Type B pancreatic cell (in vitro differentiated cells): ENCODE measurements around the gene PORCN. TPM values are rescaled to one million over a fixed set of nuclear protein-coding genes. Genes with fewer than 3 reads are reported as not detected.

Experiments used
- DNase-seq: peaks from one replicate; pipeline ENCODE4 v3.0.0; 2021; ENCODE audit warnings: mixed read lengths; ENCODE audit not compliant: unreplicated experiment; ENCODE audit errors: extremely low spot score
- H3K27ac Mint-ChIP-seq: 2 replicates; pipeline ENCODE4 v1.8.0; 2021; ENCODE audit warnings: mild to moderate bottlenecking, mixed read lengths
- H3K27me3 Mint-ChIP-seq: 2 replicates; pipeline ENCODE4 v1.8.0; 2021; ENCODE audit warnings: mixed read lengths
- H3K36me3 Mint-ChIP-seq: 2 replicates; pipeline ENCODE4 v1.8.0; 2021; ENCODE audit warnings: mixed read lengths
- H3K4me1 Mint-ChIP-seq: one replicate; pipeline ENCODE4 v1.8.0; 2021; ENCODE audit warnings: mixed read lengths; ENCODE audit not compliant: unreplicated experiment
- H3K4me3 Mint-ChIP-seq: 2 replicates; pipeline ENCODE4 v1.8.0; 2021; ENCODE audit warnings: mild to moderate bottlenecking, mixed read lengths
- H3K9me3 Mint-ChIP-seq: 2 replicates; pipeline ENCODE4 v1.8.0; 2021; ENCODE audit warnings: mixed read lengths
- total RNA-seq: library from RNA; stranded (reverse); gene quantifications from 2 replicates; pipeline ENCODE4 v1.2.1, GENCODE V29; 2021; ENCODE audit warnings: low replicate concordance
- TF ChIP-seq, protein P1 (sequence below): fragments of 200-600 bp; sonication (generic); conservative IDR thresholded peaks from 2 replicates; pipeline ENCODE4 v1.5.0; 2021; ENCODE audit warnings: antibody characterized with exemption, mild to moderate bottlenecking

PORCN gene
- total RNA-seq, 1 donor from 2014 or later, result 10.0 TPM

DNA sequence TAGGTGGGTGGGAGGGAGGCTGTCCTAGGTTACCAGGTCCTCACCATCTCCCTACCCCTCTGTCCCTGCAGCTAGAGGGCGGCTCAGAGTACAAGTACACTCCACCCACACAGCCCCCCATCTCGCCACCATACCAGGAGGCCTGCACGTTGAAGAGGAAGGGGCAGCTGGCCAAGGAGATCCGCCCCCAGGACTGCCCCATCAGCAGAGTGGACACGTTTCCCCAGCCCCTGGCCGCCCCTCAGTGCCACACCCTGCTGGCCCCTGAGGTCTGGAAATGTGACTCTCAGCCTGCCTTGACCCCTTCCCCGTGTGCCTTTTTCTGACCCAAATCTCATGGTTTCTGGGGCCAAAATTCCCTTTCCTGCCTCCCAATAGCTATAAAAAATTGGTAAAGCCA lies 26.3 kb upstream of the PORCN start:
- TF ChIP-seq, protein P1, sequence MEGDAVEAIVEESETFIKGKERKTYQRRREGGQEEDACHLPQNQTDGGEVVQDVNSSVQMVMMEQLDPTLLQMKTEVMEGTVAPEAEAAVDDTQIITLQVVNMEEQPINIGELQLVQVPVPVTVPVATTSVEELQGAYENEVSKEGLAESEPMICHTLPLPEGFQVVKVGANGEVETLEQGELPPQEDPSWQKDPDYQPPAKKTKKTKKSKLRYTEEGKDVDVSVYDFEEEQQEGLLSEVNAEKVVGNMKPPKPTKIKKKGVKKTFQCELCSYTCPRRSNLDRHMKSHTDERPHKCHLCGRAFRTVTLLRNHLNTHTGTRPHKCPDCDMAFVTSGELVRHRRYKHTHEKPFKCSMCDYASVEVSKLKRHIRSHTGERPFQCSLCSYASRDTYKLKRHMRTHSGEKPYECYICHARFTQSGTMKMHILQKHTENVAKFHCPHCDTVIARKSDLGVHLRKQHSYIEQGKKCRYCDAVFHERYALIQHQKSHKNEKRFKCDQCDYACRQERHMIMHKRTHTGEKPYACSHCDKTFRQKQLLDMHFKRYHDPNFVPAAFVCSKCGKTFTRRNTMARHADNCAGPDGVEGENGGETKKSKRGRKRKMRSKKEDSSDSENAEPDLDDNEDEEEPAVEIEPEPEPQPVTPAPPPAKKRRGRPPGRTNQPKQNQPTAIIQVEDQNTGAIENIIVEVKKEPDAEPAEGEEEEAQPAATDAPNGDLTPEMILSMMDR, result no peak
- H3K9me3 Mint-ChIP-seq, result peaks cover under 1% of the 10 kb centered on the region

DNA sequence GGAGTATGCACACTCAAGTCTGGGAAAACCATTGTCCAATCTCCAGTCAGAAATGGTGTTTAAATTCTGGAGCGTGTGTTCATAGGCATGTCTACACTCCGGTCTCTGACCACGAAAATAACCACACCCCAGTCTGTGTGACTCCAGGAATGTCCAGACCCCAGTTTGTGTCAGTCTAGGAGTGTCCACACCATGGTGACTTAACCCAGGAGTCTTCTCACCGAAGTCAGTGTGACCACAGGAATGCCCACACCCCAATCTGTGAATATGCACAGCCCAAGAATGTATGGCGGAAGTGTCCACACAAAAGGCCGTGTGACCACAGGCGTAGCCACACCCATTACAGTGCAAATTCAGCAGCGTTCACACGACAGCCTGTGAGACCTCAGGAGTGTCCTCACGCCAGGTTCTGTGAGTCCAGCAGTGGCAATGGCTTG lies 21.4 kb upstream of the PORCN start:
- Mint-ChIP-seq H3K4me3 (peak overlapping the region; percentile 20), H3K36me3 (peaks cover 4% of the 10 kb centered on the region), H3K4me1 (no peaks in the 10 kb centered on the region), H3K9me3 (no peaks in the 10 kb centered on the region), H3K27ac (peak overlapping the region; percentile 87), H3K27me3 (no peaks in the 10 kb centered on the region)
- TF ChIP-seq, protein P1, result no peak
- DNase-seq, result no peak

More for the DNA sequence above, 26.3 kb upstream of the PORCN start:
- peaks cover 13% of the 10 kb centered on the region for H3K36me3 Mint-ChIP-seq
- H3K4me3 Mint-ChIP-seq, result no peak overlapping the region
- no peak overlapping the region for H3K27ac Mint-ChIP-seq
- peaks cover 2% of the 10 kb centered on the region for H3K4me1 Mint-ChIP-seq
- no peaks in the 10 kb centered on the region for H3K27me3 Mint-ChIP-seq
- DNase-seq, result no peak

DNA sequence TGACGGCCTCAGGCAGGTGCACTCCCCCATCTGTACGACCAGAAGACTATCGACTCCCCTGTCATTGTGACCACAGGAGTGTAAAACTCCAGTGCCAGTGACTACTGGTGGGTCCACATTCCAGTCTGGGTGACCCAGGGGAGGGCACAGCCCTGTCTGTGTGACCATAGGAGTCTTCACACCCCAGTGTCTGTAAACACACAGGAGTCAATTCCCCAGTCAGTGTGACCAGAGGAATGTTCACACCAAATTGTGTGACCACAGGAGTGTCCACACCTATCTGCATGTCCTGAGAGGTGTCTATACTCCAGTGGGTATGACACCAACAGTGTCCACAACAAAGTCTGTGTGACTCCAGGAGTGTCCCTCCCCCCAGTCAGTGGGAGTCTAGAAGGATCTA lies 20.8 kb upstream of the PORCN start:
- DNase-seq, result no peak
- TF ChIP-seq, protein P1, result no peak
- Mint-ChIP-seq H3K27me3 (no peaks in the 10 kb centered on the region), H3K27ac (no peak overlapping the region), H3K4me3 (no peak overlapping the region), H3K9me3 (no peaks in the 10 kb centered on the region), H3K36me3 (peaks cover 4% of the 10 kb centered on the region), H3K4me1 (no peaks in the 10 kb centered on the region)

DNA sequence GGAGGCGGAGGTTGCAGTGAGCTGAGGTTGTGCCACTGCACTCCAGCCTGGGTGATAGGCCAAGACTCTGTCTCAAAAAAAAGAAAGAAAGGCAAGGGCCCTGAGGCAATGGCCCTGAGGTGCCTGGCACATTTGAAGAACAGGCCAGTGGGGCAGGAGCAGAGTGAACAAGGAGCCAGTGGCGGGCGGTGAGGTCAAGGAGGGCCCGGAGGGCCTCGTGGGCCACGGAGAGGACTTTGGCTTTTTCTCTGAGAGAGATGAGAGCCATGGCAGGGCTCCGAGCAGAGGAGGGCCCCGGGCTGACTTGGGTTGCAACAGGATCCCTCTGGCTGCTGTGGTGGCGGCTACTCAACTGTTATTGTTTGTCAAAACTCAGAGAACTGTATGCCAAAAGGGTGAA lies 19.5 kb upstream of the PORCN start:
- H3K4me1 Mint-ChIP-seq, result no peaks in the 10 kb centered on the region
- H3K27me3 Mint-ChIP-seq, result no peaks in the 10 kb centered on the region
- no peak overlapping the region for H3K4me3 Mint-ChIP-seq
- no peak overlapping the region for H3K27ac Mint-ChIP-seq
- no peak for DNase-seq
- no peaks in the 10 kb centered on the region for H3K9me3 Mint-ChIP-seq
- H3K36me3 Mint-ChIP-seq, result peaks cover 4% of the 10 kb centered on the region
- TF ChIP-seq, protein P1, result no peak

DNA sequence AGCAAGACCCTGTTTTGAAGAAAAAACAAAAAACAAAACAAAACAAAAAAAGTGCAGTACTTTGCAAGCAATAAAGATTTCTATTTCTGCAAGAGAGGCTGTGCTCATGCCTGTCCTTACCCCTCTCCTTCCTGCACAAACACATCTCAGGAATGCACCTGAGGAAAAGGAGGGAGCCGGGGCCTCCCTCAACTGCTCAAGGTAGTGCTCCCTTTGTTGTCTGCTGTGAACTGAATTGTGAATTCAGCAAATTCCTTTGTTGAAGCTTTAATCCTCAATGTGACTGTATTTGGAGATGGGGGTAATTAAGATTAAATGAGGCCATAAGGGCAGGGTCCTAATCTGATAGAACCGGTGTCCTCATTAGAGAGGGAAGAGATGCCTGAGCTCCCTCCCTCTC lies 18.9 kb upstream of the PORCN start:
- Mint-ChIP-seq H3K4me1 (no peaks in the 10 kb centered on the region), H3K9me3 (no peaks in the 10 kb centered on the region), H3K4me3 (no peak overlapping the region), H3K27me3 (no peaks in the 10 kb centered on the region), H3K27ac (no peak overlapping the region), H3K36me3 (peaks cover 4% of the 10 kb centered on the region)
- DNase-seq, result no peak
- TF ChIP-seq, protein P1, result no peak

DNA sequence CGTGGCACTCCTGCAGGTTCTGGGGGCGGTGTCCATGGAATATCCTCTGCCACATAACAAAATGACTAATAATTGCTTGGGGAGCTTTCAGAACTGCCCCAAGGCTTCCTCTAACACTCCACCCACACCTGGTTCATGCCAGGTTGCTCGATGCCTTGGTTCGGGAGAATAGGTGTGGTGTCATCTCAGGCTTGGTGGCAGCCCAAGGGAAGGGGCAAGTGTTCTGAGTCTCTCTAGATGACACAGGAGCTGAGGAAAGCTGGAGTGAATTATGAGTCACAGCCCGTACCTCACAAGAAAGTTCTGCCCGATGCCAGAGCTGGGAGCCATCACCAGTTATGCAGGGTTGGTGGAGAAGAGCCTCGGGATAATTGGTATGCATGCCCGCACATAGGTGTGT lies 18.1 kb upstream of the PORCN start:
- H3K9me3 Mint-ChIP-seq, result no peaks in the 10 kb centered on the region
- no peaks in the 10 kb centered on the region for H3K4me1 Mint-ChIP-seq
- no peak overlapping the region for H3K4me3 Mint-ChIP-seq
- DNase-seq, result no peak
- peaks cover 4% of the 10 kb centered on the region for H3K36me3 Mint-ChIP-seq
- TF ChIP-seq, protein P1, result no peak
- no peaks in the 10 kb centered on the region for H3K27me3 Mint-ChIP-seq
- no peak overlapping the region for H3K27ac Mint-ChIP-seq
